ENCODE measurements around the gene GBP7. TPM values are rescaled to one million over a fixed set of nuclear protein-coding genes. Genes with fewer than 3 reads are reported as not detected.

GBP7 gene
- total RNA-seq, 1 experiment from 2014 or later: not detected

DNA sequence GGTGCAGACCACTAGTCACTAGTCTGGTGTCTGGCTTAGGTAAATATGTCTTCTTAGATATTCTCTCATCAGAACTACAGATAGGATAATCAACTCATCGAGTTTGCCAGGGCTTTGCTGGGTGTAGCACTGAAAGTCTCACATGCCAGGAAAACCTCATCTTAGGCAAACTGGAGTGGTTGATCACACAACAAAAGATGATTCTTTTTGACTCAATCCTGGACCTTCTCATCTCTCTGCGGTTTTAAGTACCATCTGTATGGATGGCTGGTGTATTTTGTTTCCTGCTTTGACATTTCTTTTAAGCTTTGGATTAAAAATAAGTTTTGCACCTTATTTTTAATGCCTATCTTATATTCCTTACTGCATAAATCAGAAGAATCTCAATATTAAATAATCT lies 61.1 kb downstream of the GBP7 start:
- Histone ChIP-seq H3F3A (ENCODE audit: insufficient read depth, low read depth) (no peaks in the 10 kb centered on the region), H4K20me1 (ENCODE audit: insufficient read depth) (no peaks in the 10 kb centered on the region), H3K9me3 (ENCODE audit: insufficient read depth, low read depth) (no peaks in the 10 kb centered on the region), H3K27ac (no peak overlapping the region), H3K27me3 (ENCODE audit: insufficient read depth, low read depth) (no peaks in the 10 kb centered on the region), H3K79me2 (ENCODE audit: low read depth) (no peaks in the 10 kb centered on the region), H3K9me2 (ENCODE audit: insufficient read depth) (no peaks in the 10 kb centered on the region), H3K4me1 (replicated peaks; ENCODE audit: insufficient read depth) (no peaks in the 10 kb centered on the region), H3K4me2 (no peak overlapping the region), H2AFZ (no peak overlapping the region), H3K4me3 (no peak overlapping the region), H3K36me3 (ENCODE audit: low read depth) (no peaks in the 10 kb centered on the region)
- POLR2A ChIA-PET (ENCODE audit: unreplicated experiment): no interaction called here
- no TSS peak for BruUV-seq (replicated peaks)
- TF ChIP-seq, protein P1, sequence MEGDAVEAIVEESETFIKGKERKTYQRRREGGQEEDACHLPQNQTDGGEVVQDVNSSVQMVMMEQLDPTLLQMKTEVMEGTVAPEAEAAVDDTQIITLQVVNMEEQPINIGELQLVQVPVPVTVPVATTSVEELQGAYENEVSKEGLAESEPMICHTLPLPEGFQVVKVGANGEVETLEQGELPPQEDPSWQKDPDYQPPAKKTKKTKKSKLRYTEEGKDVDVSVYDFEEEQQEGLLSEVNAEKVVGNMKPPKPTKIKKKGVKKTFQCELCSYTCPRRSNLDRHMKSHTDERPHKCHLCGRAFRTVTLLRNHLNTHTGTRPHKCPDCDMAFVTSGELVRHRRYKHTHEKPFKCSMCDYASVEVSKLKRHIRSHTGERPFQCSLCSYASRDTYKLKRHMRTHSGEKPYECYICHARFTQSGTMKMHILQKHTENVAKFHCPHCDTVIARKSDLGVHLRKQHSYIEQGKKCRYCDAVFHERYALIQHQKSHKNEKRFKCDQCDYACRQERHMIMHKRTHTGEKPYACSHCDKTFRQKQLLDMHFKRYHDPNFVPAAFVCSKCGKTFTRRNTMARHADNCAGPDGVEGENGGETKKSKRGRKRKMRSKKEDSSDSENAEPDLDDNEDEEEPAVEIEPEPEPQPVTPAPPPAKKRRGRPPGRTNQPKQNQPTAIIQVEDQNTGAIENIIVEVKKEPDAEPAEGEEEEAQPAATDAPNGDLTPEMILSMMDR (conservative IDR thresholded peaks at IDR 0.05): no peak
- TF ChIP-seq EZH2 (IDR thresholded peaks at IDR 0.05; ENCODE audit: low read depth): no peak
- intact Hi-C loops (cut with micrococcal nuclease; ENCODE audit: unreplicated experiment): no loop called here
- CTCF ChIA-PET: no interaction called here
- DNase-seq: no peak

DNA sequence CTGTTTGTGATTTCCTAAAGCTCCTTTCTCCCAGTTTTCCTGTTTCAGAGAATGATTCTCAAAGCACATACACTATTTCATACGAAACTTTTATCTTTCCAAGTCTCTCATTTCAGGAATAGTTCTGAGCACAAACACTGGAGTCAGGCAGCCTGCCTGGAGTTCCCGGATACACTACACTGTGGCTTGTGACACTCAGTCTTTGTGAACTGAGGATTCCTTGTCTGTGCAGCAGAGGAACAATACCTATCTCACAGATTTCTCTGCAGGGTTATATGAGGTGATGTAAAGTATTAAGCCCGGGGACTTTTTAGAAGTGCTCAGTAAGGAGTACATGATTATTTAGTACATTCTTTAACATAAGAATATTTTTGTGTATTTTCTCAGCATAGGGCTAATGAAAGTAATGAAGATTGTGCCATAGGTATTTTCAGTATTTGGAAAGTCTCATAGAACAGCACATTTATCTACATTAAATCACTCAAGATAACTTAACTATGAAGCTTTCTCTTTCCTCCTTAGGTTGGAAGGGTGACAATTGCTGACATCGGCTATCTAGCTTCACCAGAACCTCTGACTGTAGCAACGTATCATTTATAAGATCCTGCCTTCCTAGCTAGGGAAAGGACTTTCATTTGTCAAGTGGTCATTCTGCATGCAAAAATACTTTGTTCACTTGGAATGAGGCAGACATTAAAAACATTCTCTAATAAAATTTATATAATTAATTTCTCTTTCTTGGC lies 62.8 kb downstream of the GBP7 start:
- CTCF ChIA-PET: no interaction called here

DNA sequence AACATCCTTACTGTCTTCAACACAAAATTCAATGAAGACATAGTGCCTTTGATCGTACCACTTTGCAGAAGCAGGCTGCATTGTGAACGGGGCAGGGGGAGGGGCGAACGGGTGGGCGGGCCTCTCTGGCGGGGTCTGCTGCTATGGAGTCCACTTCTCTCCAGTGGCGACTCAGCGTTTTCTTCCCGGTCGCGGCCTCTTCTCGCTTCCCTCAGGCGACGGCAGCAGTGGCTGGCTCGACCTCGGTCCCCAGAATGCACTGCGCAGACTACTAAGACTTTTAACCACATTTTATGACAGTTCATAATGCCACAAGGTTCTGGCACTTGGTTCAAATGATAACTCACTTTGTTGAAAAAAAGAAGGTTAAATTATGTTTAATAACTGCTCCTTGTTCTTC lies 71.1 kb downstream of the GBP7 start:
- no peak overlapping the region for H3K4me2 ChIP-seq
- no peak overlapping the region for H3K27ac ChIP-seq
- intact Hi-C loops (cut with micrococcal nuclease; ENCODE audit: unreplicated experiment): no loop called here
- no peak overlapping the region for H2AFZ ChIP-seq
- H3K36me3 ChIP-seq (ENCODE audit: low read depth): no peaks in the 10 kb centered on the region
- H3K4me1 ChIP-seq (replicated peaks; ENCODE audit: insufficient read depth): no peaks in the 10 kb centered on the region
- ChIA-PET CTCF (no interaction called here), POLR2A (ENCODE audit: unreplicated experiment) (no interaction called here)
- no peaks in the 10 kb centered on the region for H3F3A ChIP-seq (ENCODE audit: insufficient read depth, low read depth)
- no peaks in the 10 kb centered on the region; the same call in 1 of the 2 replicates for H3K9me2 ChIP-seq (ENCODE audit: insufficient read depth)
- no peak for DNase-seq
- TF ChIP-seq, protein P1 (conservative IDR thresholded peaks at IDR 0.05): no peak
- TF ChIP-seq EZH2 (IDR thresholded peaks at IDR 0.05; ENCODE audit: low read depth): no peak
- no peaks in the 10 kb centered on the region for H3K79me2 ChIP-seq (ENCODE audit: low read depth)
- no peaks in the 10 kb centered on the region for H4K20me1 ChIP-seq (ENCODE audit: insufficient read depth)
- H3K27me3 ChIP-seq (ENCODE audit: insufficient read depth, low read depth): no peaks in the 10 kb centered on the region
- no peak overlapping the region for H3K4me3 ChIP-seq
- no peaks in the 10 kb centered on the region for H3K9me3 ChIP-seq (ENCODE audit: insufficient read depth, low read depth)
- BruUV-seq (replicated peaks): no TSS peak

More for the DNA sequence above, 62.8 kb downstream of the GBP7 start:
- no peaks in the 10 kb centered on the region for H3K79me2 ChIP-seq (ENCODE audit: low read depth)
- no peak overlapping the region for H3K4me2 ChIP-seq
- H3K27ac ChIP-seq: no peak overlapping the region
- no peaks in the 10 kb centered on the region; the same call in 1 of the 2 replicates for H3K9me2 ChIP-seq (ENCODE audit: insufficient read depth)
- intact Hi-C loops (cut with micrococcal nuclease; ENCODE audit: unreplicated experiment): no loop called here
- no peaks in the 10 kb centered on the region for H3K9me3 ChIP-seq (ENCODE audit: insufficient read depth, low read depth)
- no peaks in the 10 kb centered on the region for H3F3A ChIP-seq (ENCODE audit: insufficient read depth, low read depth)
- H3K4me3 ChIP-seq: no peak overlapping the region
- no peaks in the 10 kb centered on the region for H3K27me3 ChIP-seq (ENCODE audit: insufficient read depth, low read depth)
- BruUV-seq (replicated peaks): no TSS peak
- H2AFZ ChIP-seq: no peak overlapping the region
- H3K36me3 ChIP-seq (ENCODE audit: low read depth): no peaks in the 10 kb centered on the region
- TF ChIP-seq, protein P1 (conservative IDR thresholded peaks at IDR 0.05): no peak
- TF ChIP-seq EZH2 (IDR thresholded peaks at IDR 0.05; ENCODE audit: low read depth): no peak
- no peaks in the 10 kb centered on the region for H3K4me1 ChIP-seq (replicated peaks; ENCODE audit: insufficient read depth)
- POLR2A ChIA-PET (ENCODE audit: unreplicated experiment): no interaction called here
- no peaks in the 10 kb centered on the region for H4K20me1 ChIP-seq (ENCODE audit: insufficient read depth)
- no peak for DNase-seq
